OCI-LY1 (cell line): Measurements from ENCODE around the gene PPIL6.

Source experiments
- H2AFZ ChIP-seq: fragments of 200-600 bp; sonication (generic), shearing (Covaris generic); 2 replicates; pipeline ENCODE4 v1.6.0; 2014; ENCODE audit warnings: antibody characterized with exemption, mild to moderate bottlenecking, low read length
- H3F3A ChIP-seq: fragments of 200-600 bp; sonication (generic), shearing (Covaris generic); 2 replicates; pipeline ENCODE4 v1.6.0; 2014; ENCODE audit warnings: mild to moderate bottlenecking, antibody characterized with exemption, low read length, moderate library complexity; ENCODE audit not compliant: insufficient read depth
- H3K27ac ChIP-seq: fragments of 200-600 bp; sonication (generic); 2 replicates; pipeline ENCODE4 v1.5.1; 2014; ENCODE audit warnings: low read length, mixed run types, mild to moderate bottlenecking, low read depth; ENCODE audit not compliant: poor library complexity, severe bottlenecking
- H3K27me3 ChIP-seq: fragments of 200-600 bp; sonication (generic); 2 replicates; pipeline ENCODE4 v1.6.0; 2014; ENCODE audit warnings: antibody characterized with exemption, mild to moderate bottlenecking, low read length, moderate library complexity; ENCODE audit not compliant: insufficient read depth
- H3K36me3 ChIP-seq: fragments of 200-600 bp; sonication (generic); 2 replicates; pipeline ENCODE4 v1.6.1; 2014; ENCODE audit warnings: mild to moderate bottlenecking, antibody characterized with exemption, low read length, moderate library complexity, mixed read lengths; ENCODE audit not compliant: insufficient read depth
- H3K4me1 ChIP-seq: fragments of 200-600 bp; sonication (generic); 2 replicates; pipeline ENCODE4 v1.5.1; 2014; ENCODE audit warnings: mild to moderate bottlenecking, low read length, moderate library complexity; ENCODE audit not compliant: insufficient read depth, severe bottlenecking
- H3K4me2 ChIP-seq: fragments of 200-600 bp; sonication (generic), shearing (Covaris generic); 2 replicates; pipeline ENCODE4 v1.6.1; 2014; ENCODE audit warnings: low read length
- H3K4me3 ChIP-seq: fragments of 200-600 bp; sonication (generic); 2 replicates; pipeline ENCODE4 v1.5.1; 2014; ENCODE audit warnings: low read length, low read depth, mild to moderate bottlenecking, mixed read lengths; ENCODE audit not compliant: poor library complexity, severe bottlenecking
- H3K79me2 ChIP-seq: fragments of 200-600 bp; shearing (Covaris generic); 2 replicates; pipeline ENCODE4 v1.6.1; 2016; ENCODE audit warnings: mixed run types, low read length, mixed read lengths; ENCODE audit not compliant: insufficient read depth
- H3K9ac ChIP-seq: fragments of 200-600 bp; sonication (generic), shearing (Covaris generic); 2 replicates; pipeline ENCODE4 v1.6.1; 2014; ENCODE audit warnings: mild to moderate bottlenecking, low read length, mixed read lengths
- H3K9me2 ChIP-seq: fragments of 200-600 bp; sonication (generic), shearing (Covaris generic); 2 replicates; pipeline ENCODE4 v1.6.1; 2014; ENCODE audit warnings: low read depth, mild to moderate bottlenecking, low read length, mixed read lengths
- H3K9me3 ChIP-seq: fragments of 200-600 bp; shearing (Covaris generic); 2 replicates; pipeline ENCODE4 v1.6.1; 2014; ENCODE audit warnings: low read length, mixed read lengths
- H4K20me1 ChIP-seq: fragments of 200-600 bp; sonication (generic), shearing (Covaris generic); 2 replicates; pipeline ENCODE4 v1.6.0; 2016; ENCODE audit warnings: mild to moderate bottlenecking, low read length; ENCODE audit not compliant: insufficient read depth
- EZH2 ChIP-seq: fragments of 200-600 bp; sonication (generic), shearing (Covaris generic); IDR thresholded peaks from 2 replicates; pipeline ENCODE4 v1.8.0; 2017; ENCODE audit warnings: borderline replicate concordance, mixed run types, mild to moderate bottlenecking, antibody characterized with exemption, low read length, moderate library complexity, mixed read lengths
- TF ChIP-seq, protein P1 (sequence below): fragments of 200-600 bp; sonication (generic), shearing (Covaris generic); IDR thresholded peaks from 2 replicates; pipeline ENCODE4 v1.5.1; 2017; ENCODE audit warnings: mild to moderate bottlenecking, antibody characterized with exemption, low read length, moderate library complexity, mixed read lengths

PPIL6 gene

DNA sequence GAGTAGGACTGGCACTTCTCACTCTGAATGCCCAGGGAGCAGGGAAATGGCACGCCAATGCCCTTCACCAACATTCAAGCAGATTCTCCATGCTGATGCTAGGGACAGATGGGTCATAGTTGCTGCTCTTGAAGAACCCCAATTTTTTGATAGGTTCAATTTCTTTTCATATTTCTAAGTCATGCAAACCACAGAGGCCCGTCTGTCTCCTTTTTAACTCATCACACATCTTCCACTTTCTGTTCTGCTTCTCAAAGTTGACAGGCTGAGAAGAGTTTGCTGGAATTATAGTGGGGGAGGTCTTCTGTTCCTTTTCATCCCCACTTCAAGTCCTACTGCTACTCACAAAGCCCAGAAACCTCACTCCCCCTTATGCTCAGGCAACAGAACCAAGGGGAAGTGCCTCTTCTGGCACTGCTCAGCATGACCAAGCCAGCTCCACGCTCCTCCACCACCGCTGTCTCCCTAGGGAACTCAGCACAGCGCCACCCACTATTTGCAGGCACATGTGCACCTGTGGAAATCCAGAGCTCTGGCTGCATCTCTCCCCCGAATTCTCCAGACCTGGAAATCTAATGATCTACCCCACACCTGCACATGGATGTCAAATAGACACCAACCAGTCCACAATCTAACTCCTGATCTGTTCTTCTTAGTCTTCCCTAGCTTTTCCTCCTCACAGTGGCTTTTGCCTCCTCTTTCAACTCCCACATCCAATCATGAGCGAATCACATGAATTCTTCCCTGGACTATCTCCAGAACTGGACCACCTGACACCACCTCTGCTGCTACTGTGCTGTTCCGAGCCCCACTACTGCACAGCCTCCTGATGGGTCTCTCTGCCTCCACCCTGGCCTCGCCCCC lies 31.9 kb upstream of the PPIL6 start:
- Histone ChIP-seq H4K20me1 (no peaks in the 10 kb centered on the region), H3K27ac (no peak overlapping the region), H3K4me2 (no peak overlapping the region), H3K9ac (no peak overlapping the region), H3K4me1 (peaks cover 12% of the 10 kb centered on the region), H3K79me2 (peaks cover 12% of the 10 kb centered on the region), H3K9me2 (no peaks in the 10 kb centered on the region), H3K4me3 (no peak overlapping the region), H2AFZ (no peak overlapping the region), H3K27me3 (no peaks in the 10 kb centered on the region), H3K36me3 (peaks cover 96% of the 10 kb centered on the region), H3K9me3 (no peaks in the 10 kb centered on the region), H3F3A (no peaks in the 10 kb centered on the region)
- TF ChIP-seq, protein P1, sequence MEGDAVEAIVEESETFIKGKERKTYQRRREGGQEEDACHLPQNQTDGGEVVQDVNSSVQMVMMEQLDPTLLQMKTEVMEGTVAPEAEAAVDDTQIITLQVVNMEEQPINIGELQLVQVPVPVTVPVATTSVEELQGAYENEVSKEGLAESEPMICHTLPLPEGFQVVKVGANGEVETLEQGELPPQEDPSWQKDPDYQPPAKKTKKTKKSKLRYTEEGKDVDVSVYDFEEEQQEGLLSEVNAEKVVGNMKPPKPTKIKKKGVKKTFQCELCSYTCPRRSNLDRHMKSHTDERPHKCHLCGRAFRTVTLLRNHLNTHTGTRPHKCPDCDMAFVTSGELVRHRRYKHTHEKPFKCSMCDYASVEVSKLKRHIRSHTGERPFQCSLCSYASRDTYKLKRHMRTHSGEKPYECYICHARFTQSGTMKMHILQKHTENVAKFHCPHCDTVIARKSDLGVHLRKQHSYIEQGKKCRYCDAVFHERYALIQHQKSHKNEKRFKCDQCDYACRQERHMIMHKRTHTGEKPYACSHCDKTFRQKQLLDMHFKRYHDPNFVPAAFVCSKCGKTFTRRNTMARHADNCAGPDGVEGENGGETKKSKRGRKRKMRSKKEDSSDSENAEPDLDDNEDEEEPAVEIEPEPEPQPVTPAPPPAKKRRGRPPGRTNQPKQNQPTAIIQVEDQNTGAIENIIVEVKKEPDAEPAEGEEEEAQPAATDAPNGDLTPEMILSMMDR = no peak
- TF ChIP-seq EZH2 = no peak

DNA sequence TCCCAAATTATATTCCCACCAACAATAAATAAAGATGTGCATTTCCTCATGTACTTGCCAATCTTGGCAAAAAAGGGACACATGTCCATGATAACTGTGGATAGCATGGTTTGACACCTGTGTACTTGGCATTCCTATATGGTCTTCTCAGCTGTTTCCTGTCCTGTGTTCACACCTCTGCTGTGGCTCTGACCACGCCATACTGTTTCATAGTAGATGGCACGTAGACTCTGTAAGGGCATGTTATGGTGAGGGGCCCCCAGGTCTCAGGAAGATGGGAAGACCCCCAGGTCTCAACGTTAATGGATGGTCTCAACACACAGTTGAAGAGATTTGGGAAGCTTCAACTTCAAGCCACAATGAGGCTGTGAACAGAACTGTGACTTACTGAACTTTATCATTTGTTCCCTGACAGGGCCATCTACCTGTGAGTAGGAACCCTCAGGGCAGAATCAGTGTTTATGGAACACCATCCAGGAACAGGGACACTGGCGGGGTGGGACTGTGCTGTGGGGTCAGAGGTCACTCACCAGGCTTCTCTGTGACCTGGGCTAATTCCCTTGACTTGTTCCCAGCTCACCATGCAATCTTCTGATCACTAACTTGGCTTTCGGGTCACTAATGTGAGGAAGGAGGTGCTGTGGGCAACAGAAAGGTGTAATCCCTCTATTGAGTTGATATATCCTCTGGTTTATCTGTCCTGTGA lies 30.8 kb upstream of the PPIL6 start:
- H3F3A ChIP-seq = no peaks in the 10 kb centered on the region
- H3K4me1 ChIP-seq = peaks cover under 1% of the 10 kb centered on the region
- no peaks in the 10 kb centered on the region for H4K20me1 ChIP-seq
- H3K36me3 ChIP-seq = peaks cover 98% of the 10 kb centered on the region
- no peak overlapping the region for H3K27ac ChIP-seq
- H3K9me2 ChIP-seq = no peaks in the 10 kb centered on the region
- no peaks in the 10 kb centered on the region for H3K9me3 ChIP-seq
- no peak overlapping the region for H2AFZ ChIP-seq
- no peak overlapping the region for H3K4me3 ChIP-seq
- TF ChIP-seq EZH2 = no peak
- TF ChIP-seq, protein P1 = no peak
- H3K9ac ChIP-seq = no peak overlapping the region
- no peaks in the 10 kb centered on the region for H3K27me3 ChIP-seq
- H3K4me2 ChIP-seq = no peak overlapping the region
- peaks cover 9% of the 10 kb centered on the region; the same call in 1 of the 2 replicates for H3K79me2 ChIP-seq

DNA sequence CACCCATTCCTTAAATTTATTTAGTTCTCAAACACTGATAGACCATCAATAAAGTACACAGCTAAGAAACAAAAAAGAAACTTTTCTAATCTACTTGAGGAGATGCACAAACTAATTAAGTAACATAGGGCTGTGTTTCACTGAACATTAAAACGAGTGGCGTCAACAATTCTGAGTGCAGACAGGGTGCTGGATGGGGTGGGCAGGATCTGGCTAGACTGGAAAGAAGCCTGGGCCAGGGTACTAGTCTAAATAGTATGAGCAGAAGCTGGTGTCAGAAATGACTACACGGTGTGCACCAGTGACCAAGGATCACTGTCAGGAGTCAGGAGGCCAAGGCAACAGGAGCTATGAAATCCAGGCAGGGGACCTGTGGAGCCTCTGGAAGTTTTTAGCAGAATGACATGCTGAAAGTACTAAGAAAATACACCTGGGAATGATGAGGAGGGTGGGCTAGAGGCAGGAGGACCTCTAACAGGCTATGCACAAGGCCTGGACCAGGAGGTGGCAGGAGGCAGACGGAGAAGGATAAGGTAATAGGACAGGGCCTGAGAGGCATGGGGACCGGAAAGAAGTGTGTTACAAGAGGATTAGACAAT lies 29.3 kb upstream of the PPIL6 start:
- Histone ChIP-seq H3K9me2 (no peaks in the 10 kb centered on the region), H3K4me3 (no peak overlapping the region), H2AFZ (no peak overlapping the region), H3K27me3 (no peaks in the 10 kb centered on the region), H3K9me3 (no peaks in the 10 kb centered on the region), H3K79me2 (no peaks in the 10 kb centered on the region), H4K20me1 (no peaks in the 10 kb centered on the region), H3K4me1 (no peaks in the 10 kb centered on the region), H3F3A (no peaks in the 10 kb centered on the region), H3K9ac (no peak overlapping the region), H3K27ac (no peak overlapping the region), H3K36me3 (peaks cover 98% of the 10 kb centered on the region), H3K4me2 (no peak overlapping the region)
- no peak for TF ChIP-seq EZH2
- TF ChIP-seq, protein P1 = no peak
